ENCODE results near the gene TNS3.

GRCh38 chr7:47385536-47386125, 196.3 kb downstream of the TNS3 start:
- TF ChIP-seq, protein P1, sequence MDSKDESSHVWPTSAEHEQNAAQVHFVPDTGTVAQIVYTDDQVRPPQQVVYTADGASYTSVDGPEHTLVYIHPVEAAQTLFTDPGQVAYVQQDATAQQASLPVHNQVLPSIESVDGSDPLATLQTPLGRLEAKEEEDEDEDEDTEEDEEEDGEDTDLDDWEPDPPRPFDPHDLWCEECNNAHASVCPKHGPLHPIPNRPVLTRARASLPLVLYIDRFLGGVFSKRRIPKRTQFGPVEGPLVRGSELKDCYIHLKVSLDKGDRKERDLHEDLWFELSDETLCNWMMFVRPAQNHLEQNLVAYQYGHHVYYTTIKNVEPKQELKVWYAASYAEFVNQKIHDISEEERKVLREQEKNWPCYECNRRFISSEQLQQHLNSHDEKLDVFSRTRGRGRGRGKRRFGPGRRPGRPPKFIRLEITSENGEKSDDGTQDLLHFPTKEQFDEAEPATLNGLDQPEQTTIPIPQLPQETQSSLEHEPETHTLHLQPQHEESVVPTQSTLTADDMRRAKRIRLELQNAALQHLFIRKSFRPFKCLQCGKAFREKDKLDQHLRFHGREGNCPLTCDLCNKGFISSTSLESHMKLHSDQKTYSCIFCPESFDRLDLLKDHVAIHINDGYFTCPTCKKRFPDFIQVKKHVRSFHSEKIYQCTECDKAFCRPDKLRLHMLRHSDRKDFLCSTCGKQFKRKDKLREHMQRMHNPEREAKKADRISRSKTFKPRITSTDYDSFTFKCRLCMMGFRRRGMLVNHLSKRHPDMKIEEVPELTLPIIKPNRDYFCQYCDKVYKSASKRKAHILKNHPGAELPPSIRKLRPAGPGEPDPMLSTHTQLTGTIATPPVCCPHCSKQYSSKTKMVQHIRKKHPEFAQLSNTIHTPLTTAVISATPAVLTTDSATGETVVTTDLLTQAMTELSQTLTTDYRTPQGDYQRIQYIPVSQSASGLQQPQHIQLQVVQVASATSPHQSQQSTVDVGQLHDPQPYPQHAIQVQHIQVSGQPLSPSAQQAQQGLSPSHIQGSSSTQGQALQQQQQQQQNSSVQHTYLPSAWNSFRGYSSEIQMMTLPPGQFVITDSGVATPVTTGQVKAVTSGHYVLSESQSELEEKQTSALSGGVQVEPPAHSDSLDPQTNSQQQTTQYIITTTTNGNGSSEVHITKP (CRISPR knock-in tag; IDR thresholded peaks at IDR 0.05; ENCODE audit: low read depth) = no peak
- no peak for TF ChIP-seq ZNF609 (CRISPR knock-in tag; IDR thresholded peaks at IDR 0.05; ENCODE audit: borderline replicate concordance)
- no peak for TF ChIP-seq CAMTA2 (CRISPR knock-in tag; IDR thresholded peaks at IDR 0.05; ENCODE audit: borderline replicate concordance)

Data from HepG2 (cell line).